GM12873 (cell line): ENCODE measurements around the gene CACNB3.

ENCODE experiments used
- TF ChIP-seq, protein P1 (sequence below): IDR thresholded peaks from 2 replicates; pipeline ENCODE4 v1.5.1; 2012; ENCODE audit warnings: low read depth, mild to moderate bottlenecking, moderate library complexity, low read length, control low read depth; ENCODE audit not compliant: insufficient read depth; ENCODE audit errors: missing control alignments

The CACNB3 gene

DNA sequence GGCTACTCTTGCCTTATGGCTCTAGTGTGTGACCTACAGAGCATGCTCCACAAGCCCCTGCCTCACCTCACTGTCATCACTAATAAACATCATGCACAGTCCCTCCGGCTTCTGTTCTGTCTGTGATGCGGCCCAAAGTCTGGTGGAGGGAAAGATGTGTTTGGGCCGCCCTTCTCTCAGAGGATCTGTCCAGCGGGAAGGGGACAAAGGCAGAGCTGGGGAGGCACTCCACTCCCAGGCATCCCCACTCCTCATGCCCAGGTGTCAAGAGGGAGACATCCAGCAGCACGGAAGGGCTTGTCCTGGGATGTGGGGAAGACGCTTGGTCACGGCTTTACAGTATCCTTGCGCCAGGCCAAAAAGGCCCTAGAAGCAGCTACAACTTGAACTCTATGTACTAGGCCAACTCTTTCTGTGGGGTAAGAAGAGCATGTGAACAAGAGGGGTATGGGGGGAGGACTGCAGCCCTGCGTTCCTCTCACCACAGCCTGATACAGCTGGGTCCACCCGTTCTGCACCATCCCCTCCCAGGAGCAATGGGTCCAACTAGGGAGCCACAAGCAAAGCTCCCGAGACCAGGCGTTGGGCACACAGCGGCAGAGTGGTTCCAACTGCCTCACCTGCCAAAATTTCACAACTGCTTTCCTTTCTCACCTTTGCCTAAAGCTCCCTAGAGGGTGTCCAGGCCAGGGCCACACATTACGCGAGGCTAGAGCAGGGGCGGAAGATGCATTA lies 10.7 kb downstream of the CACNB3 start:
- TF ChIP-seq, protein P1, sequence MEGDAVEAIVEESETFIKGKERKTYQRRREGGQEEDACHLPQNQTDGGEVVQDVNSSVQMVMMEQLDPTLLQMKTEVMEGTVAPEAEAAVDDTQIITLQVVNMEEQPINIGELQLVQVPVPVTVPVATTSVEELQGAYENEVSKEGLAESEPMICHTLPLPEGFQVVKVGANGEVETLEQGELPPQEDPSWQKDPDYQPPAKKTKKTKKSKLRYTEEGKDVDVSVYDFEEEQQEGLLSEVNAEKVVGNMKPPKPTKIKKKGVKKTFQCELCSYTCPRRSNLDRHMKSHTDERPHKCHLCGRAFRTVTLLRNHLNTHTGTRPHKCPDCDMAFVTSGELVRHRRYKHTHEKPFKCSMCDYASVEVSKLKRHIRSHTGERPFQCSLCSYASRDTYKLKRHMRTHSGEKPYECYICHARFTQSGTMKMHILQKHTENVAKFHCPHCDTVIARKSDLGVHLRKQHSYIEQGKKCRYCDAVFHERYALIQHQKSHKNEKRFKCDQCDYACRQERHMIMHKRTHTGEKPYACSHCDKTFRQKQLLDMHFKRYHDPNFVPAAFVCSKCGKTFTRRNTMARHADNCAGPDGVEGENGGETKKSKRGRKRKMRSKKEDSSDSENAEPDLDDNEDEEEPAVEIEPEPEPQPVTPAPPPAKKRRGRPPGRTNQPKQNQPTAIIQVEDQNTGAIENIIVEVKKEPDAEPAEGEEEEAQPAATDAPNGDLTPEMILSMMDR: no peak

DNA sequence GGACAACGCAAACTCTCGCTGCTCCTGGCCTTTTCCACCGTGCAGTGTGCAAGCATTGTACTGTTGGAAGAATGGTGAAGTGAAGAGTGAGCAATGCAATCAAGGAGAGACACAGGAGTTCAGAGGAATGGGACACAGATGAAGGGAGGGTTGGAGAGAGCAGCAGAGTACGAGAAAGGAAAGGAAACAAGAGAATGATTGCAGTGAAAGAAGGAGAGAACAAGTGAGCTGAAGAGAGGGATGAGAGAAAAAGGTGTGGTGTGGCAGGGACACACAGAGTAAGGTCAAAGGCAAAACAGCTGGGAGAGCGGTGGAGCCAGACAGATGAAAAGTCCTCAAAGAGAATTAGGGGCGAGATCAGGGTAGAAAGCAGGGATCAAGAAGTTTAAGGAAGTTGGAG lies 13.0 kb downstream of the CACNB3 start:
- TF ChIP-seq, protein P1: no peak

DNA sequence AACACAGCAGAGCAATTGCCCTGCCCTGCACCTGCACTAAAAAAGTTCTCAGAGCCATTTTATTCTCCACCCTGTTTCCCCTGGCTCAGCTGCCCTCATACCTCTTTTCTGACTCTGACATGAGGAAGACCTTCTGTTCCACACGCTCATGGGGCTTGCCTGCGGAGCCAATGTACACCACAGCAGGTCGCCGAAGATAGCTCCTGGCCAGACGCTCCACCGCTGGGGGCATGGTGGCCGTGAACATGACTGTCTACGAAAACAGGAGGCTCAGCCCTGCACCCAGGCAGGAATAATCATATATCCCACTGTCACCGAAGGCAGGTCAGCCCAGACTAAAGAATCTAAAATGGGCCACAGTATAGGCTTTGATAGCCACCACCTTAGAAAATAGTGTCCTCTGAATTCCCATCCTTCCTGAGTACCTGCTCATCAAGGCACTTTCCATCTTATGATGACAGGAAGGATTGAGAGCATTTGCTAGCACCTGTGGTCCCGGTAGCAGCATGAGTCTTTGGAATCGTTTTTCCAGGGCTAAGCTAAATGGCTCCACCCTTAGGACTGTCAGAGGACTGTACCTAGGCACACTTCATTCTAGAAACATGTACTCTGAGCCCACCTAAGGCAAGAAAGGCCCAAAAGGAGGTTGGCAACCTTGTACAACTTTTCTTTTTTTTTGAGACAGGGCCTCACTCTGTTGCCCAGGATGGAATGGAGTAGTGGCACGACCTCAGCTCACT lies 14.2 kb downstream of the CACNB3 start:
- TF ChIP-seq, protein P1: no peak

DNA sequence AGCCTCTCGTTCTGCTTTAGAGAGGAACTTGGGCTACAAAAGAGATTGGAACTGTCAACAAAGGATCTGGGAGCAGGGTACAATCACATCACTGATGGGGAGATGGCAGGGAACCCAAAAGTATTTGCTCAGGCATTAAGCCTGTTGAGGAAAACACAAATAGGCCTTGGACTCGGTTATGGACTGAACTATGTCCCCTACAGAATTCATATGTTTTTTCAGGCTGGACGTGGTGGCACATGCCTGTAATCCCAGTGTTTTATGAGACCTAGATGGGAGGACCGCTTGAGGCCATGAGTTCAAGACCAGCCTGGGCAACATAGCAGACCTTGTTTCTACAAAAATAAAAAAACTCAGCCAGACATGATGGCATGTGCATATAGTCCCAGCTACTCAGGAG lies 19.8 kb downstream of the CACNB3 start:
- TF ChIP-seq, protein P1: no peak

DNA sequence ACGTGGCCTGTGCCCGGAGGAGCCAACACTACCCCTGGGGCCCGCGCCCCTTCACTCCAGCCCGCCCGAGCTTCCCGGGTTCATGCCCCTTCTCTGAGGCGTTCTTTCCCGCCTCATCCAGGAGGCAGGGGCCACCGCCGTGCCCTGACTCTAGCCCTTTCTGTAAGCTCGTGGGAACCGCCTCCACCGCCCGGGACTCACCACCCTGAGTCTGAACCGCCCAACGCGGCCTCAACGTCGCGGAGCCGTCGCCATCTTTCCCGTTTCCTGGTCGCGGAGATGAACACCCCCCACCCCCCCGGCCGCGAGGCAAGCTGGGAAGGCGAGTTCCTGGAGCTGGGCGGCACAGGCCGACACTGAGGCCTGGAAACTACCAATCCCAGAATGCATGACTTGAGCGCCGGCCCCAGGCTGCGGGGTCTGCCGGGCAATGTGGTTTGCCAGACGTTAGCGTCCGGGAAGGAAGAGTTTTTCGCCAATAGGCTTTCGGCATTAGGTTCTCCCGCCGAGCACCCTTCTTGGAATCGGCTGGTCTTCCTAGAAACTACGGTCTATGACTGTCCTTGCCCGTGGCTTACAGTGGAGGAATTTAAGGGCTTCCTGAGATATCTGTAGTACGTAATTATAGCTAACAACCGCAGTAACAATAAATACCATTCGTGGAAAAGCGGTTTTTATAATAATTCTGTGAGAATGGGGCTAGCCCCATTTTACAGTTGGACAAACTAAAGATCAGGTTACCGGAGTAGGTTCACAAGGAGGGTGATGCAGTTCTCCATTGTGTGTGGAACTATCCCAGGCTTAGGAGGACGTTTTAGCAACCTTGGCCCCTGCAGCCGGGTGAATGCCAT lies 33.8 kb downstream of the CACNB3 start, which contains the start of gene DDX23:
Gene DDX23 (minus strand): TSS at position 281 of the 851 bp plus-strand sequence. CDS start 6,381 bp downstream, outside the sequence.
- TF ChIP-seq, protein P1: no peak

DNA sequence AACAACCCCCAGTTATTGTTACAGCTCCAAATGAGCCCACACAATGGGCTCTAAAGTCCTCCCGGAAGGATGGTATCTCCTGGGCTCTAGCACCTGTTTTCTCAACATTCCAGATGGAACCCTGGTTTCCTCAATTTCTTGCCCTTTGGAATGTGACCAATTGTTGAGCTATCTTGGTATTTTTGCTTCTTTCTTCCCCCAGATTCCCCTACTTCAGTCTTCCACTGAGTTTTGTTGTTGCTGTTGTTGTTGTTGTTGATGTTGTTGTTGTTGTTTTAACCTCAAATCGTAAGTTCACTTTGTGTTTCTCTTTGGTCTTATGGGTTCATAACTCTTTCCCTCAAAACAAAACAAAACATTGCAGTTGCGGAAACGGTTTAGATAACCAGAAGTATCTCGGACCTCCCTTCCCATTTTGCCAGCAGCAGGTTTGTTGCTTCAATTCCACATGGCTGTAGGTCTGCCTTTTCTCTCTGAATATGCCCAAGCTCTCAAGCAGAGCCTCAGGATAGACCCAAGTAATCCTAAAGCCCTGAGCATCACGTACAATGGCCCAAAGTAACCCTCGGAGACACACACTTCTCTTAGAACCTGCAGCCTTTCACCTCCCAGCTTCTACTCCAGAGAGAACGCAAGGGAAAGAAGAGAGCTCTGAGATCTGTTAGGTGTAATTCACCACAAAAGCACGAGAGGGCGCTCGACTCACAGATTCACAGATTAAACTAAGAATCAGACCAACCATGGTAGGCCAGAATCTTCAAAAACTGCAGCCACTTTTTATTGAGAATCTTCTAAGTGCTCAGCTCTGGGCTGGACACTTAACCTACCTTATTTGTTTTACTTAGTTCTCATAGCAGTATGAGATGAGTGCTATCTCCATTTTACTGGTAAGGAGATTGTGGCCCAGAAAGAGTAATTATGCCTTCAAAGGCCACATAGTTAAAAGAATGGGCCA lies 34.7 kb downstream of the CACNB3 start:
- TF ChIP-seq, protein P1: peak; percentile 79
